ENCODE measurements around the gene P3H1. TPM values are rescaled to one million over a fixed set of nuclear protein-coding genes. Genes with fewer than 3 reads are reported as not detected.
A peak's percentile ranks its signal among the peaks of the same experiment; 100 is the strongest.

Gene P3H1
- total RNA-seq, 1 experiment from 2014 or later = 28.3 TPM

DNA sequence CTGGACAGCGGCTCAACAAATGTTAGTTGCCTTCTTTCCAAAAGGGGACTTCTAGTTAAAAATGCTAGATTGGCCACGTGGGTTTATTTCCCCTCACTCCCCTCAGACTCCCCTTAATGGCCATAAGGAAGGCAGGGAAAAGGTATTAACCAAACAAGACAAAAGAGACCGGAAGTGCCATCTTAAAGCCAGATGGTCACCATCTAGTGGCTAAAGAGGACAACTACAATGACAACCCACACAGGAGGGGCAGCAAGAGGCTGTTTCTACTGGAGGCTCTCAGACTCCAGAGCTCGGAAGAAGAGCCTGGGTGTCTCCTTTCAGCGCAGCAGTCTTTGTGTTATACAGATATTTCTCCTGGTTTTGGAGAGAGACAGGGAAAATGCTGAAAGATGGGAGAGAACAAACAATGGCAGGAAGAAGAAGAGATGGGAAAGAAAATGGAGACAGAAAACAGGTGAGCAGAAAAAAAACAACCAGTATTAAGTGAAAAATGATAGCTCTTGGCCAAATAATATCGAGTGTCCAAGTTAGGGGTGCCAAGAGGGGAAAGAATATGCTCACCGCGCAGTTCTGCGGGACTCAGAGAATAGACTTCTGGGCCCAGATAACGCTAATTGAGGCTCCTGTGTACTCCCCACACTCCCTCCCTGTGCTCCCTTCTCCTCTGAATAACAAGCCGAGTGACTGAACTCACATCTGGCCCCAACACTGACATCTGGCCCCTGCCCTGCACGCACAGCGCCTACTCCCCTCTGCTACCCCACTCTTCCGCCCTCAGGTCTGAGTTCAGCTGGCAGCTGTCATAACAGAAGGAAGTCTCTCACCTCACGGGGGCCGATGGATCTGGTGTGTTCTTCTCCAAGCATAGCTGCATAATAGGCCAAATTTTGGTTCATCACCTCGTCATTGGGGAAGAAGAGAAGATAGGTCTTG, 9.6 kb downstream of the P3H1 start:
- no peak overlapping the region for H3K9ac ChIP-seq (ENCODE audit: low read length)
- intact Hi-C loops (cut with micrococcal nuclease) = no loop called here
- no peak overlapping the region for H2AFZ ChIP-seq (ENCODE audit: low read length)
- peak; percentile 56 for ATAC-seq
- no peaks in the 10 kb centered on the region for H3K9me3 ChIP-seq (ENCODE audit: low read length)
- H4K20me1 ChIP-seq (ENCODE audit: low read length) = no peaks in the 10 kb centered on the region
- H3K9me2 ChIP-seq (replicated peaks; ENCODE audit: low read length) = no peaks in the 10 kb centered on the region
- CTCF ChIA-PET = no interaction called here
- no peaks in the 10 kb centered on the region for H3F3A ChIP-seq (ENCODE audit: low read length, unreplicated experiment)
- TF ChIP-seq EZH2phosphoT487 (IDR thresholded peaks at IDR 0.05; ENCODE audit: borderline replicate concordance, low read length) = no peak
- TF ChIP-seq, protein P1, sequence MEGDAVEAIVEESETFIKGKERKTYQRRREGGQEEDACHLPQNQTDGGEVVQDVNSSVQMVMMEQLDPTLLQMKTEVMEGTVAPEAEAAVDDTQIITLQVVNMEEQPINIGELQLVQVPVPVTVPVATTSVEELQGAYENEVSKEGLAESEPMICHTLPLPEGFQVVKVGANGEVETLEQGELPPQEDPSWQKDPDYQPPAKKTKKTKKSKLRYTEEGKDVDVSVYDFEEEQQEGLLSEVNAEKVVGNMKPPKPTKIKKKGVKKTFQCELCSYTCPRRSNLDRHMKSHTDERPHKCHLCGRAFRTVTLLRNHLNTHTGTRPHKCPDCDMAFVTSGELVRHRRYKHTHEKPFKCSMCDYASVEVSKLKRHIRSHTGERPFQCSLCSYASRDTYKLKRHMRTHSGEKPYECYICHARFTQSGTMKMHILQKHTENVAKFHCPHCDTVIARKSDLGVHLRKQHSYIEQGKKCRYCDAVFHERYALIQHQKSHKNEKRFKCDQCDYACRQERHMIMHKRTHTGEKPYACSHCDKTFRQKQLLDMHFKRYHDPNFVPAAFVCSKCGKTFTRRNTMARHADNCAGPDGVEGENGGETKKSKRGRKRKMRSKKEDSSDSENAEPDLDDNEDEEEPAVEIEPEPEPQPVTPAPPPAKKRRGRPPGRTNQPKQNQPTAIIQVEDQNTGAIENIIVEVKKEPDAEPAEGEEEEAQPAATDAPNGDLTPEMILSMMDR (conservative IDR thresholded peaks at IDR 0.05; ENCODE audit: low read depth, low read length) = peak; percentile 77
- H3K4me3 ChIP-seq (ENCODE audit: low read length) = no peak overlapping the region
- no peak overlapping the region for H3K27ac ChIP-seq (ENCODE audit: low read length)
- peak; percentile 69 for DNase-seq
- POLR2A ChIA-PET (ENCODE audit: unreplicated experiment) = no interaction called here
- no peaks in the 10 kb centered on the region for H3K79me2 ChIP-seq (ENCODE audit: low read length)
- no TSS peak for BruUV-seq (replicated peaks)
- H3K4me2 ChIP-seq (ENCODE audit: low read length) = no peak overlapping the region
- no peaks in the 10 kb centered on the region for H3K4me1 ChIP-seq (ENCODE audit: insufficient read depth, low read length)
- H3K27me3 ChIP-seq (ENCODE audit: low read length) = no peaks in the 10 kb centered on the region
- H3K36me3 ChIP-seq (ENCODE audit: low read depth, low read length) = peaks cover 12% of the 10 kb centered on the region

DNA sequence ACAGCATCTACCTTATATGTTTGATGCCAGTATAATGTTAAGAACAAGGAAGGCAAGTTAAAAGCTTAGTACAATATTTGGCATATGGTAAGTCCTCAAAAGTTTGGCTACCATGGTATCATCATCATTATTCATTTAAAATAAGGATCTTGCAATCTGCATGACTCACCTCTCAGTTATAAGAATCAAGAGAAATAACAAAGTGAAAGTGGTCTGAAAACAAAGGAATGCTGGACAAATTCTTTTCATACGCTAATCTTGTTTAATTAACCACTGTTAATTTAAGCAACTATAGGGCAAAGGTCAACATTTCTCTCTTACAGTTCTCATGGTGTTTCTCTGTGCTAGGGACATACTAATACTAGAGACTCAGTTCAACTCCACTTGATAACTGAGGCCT, 13.8 kb downstream of the P3H1 start:
- no peak overlapping the region for H2AFZ ChIP-seq (ENCODE audit: low read length)
- no peaks in the 10 kb centered on the region for H3K9me3 ChIP-seq (ENCODE audit: low read length)
- H3K9me2 ChIP-seq (replicated peaks; ENCODE audit: low read length) = no peaks in the 10 kb centered on the region
- intact Hi-C loops (cut with micrococcal nuclease) = no loop called here
- ChIA-PET CTCF (interaction anchor here (0.9 kb wide), 1 partner anchor 13 kb away, joined by 4 read pairs; no protein-coding TSS in a partner anchor), POLR2A (ENCODE audit: unreplicated experiment) (interaction anchor here (0.6 kb wide), 1 partner anchor 415 kb away, joined by 3 read pairs; no protein-coding TSS in a partner anchor)
- no peaks in the 10 kb centered on the region for H3K27me3 ChIP-seq (ENCODE audit: low read length)
- ATAC-seq (no peak), DNase-seq (no peak)
- peaks cover 19% of the 10 kb centered on the region for H3K36me3 ChIP-seq (ENCODE audit: low read depth, low read length)
- H3K4me1 ChIP-seq (ENCODE audit: insufficient read depth, low read length) = no peaks in the 10 kb centered on the region
- no peak overlapping the region for H3K4me3 ChIP-seq (ENCODE audit: low read length)
- no peak overlapping the region for H3K4me2 ChIP-seq (ENCODE audit: low read length)
- H3F3A ChIP-seq (ENCODE audit: low read length, unreplicated experiment) = no peaks in the 10 kb centered on the region
- no peaks in the 10 kb centered on the region for H3K79me2 ChIP-seq (ENCODE audit: low read length)
- no TSS peak for BruUV-seq (replicated peaks)
- TF ChIP-seq EZH2 (IDR thresholded peaks at IDR 0.05; ENCODE audit: low read length, unreplicated experiment) = no peak
- TF ChIP-seq, protein P1 (conservative IDR thresholded peaks at IDR 0.05; ENCODE audit: low read depth, low read length) = no peak
- TF ChIP-seq EZH2phosphoT487 (IDR thresholded peaks at IDR 0.05; ENCODE audit: borderline replicate concordance, low read length) = no peak
- H4K20me1 ChIP-seq (ENCODE audit: low read length) = no peaks in the 10 kb centered on the region
- H3K9ac ChIP-seq (ENCODE audit: low read length) = no peak overlapping the region
- no peak overlapping the region for H3K27ac ChIP-seq (ENCODE audit: low read length)

- CTCF ChIA-PET = interaction anchor here (0.9 kb wide), 1 partner anchor 14 kb away, joined by 4 read pairs; no protein-coding TSS in a partner anchor
- intact Hi-C loops (cut with micrococcal nuclease) = no loop called here
- no peaks in the 10 kb centered on the region for H4K20me1 ChIP-seq (ENCODE audit: low read length)
Measured at GRCh38 chr1:42752284-42752683, 14.5 kb downstream of the P3H1 start.

More at GRCh38 chr1:42752284-42752683, 14.5 kb downstream of the P3H1 start:
- H3K36me3 ChIP-seq (ENCODE audit: low read depth, low read length) = peaks cover 19% of the 10 kb centered on the region
- TF ChIP-seq EZH2phosphoT487 (IDR thresholded peaks at IDR 0.05; ENCODE audit: borderline replicate concordance, low read length) (no peak), EZH2 (IDR thresholded peaks at IDR 0.05; ENCODE audit: low read length, unreplicated experiment) (no peak)
- TF ChIP-seq, protein P1 (conservative IDR thresholded peaks at IDR 0.05; ENCODE audit: low read depth, low read length) = no peak
- H3F3A ChIP-seq (ENCODE audit: low read length, unreplicated experiment) = no peaks in the 10 kb centered on the region
- H3K9me2 ChIP-seq (replicated peaks; ENCODE audit: low read length) = no peaks in the 10 kb centered on the region
- H3K27ac ChIP-seq (ENCODE audit: low read length) = no peak overlapping the region
- ATAC-seq (no peak), DNase-seq (no peak)
- H3K4me2 ChIP-seq (ENCODE audit: low read length) = no peak overlapping the region
- no peak overlapping the region for H3K4me3 ChIP-seq (ENCODE audit: low read length)
- POLR2A ChIA-PET (ENCODE audit: unreplicated experiment) = interaction anchor here (0.6 kb wide), 1 partner anchor 414 kb away, joined by 3 read pairs; no protein-coding TSS in a partner anchor
- no peak overlapping the region for H3K9ac ChIP-seq (ENCODE audit: low read length)
- no peak overlapping the region for H2AFZ ChIP-seq (ENCODE audit: low read length)
- no peaks in the 10 kb centered on the region for H3K27me3 ChIP-seq (ENCODE audit: low read length)
- H3K9me3 ChIP-seq (ENCODE audit: low read length) = no peaks in the 10 kb centered on the region
- H3K79me2 ChIP-seq (ENCODE audit: low read length) = no peaks in the 10 kb centered on the region
- no TSS peak for BruUV-seq (replicated peaks)
- no peaks in the 10 kb centered on the region for H3K4me1 ChIP-seq (ENCODE audit: insufficient read depth, low read length)
